T-helper 2 cell treated with Interferon-gamma antibody and Interleukin-4, amounts not matched to agents 5 μg/mL and 100 μg/mL, for 36 hours (primary cell): ENCODE data around the gene B4GALT1.

Source experiments
- DNase-seq: peaks from one replicate; pipeline ENCODE4 v3.0.0; 2021; ENCODE audit warnings: low spot score
- H3K27ac Mint-ChIP-seq: one replicate; pipeline ENCODE4 v1.8.0; 2021; ENCODE audit warnings: mild to moderate bottlenecking, mixed read lengths
- H3K27me3 Mint-ChIP-seq: one replicate; pipeline ENCODE4 v1.8.0; 2021; ENCODE audit warnings: low read depth, mixed read lengths
- H3K36me3 Mint-ChIP-seq: one replicate; pipeline ENCODE4 v1.8.0; 2021; ENCODE audit warnings: low read depth, mixed read lengths
- H3K4me1 Mint-ChIP-seq: one replicate; pipeline ENCODE4 v1.8.0; 2021; ENCODE audit warnings: low read depth, mixed read lengths
- H3K4me3 Mint-ChIP-seq: one replicate; pipeline ENCODE4 v1.8.0; 2022; ENCODE audit warnings: mild to moderate bottlenecking, moderate library complexity, mixed read lengths
- H3K9me3 Mint-ChIP-seq: one replicate; pipeline ENCODE4 v1.8.0; 2021; ENCODE audit warnings: mixed read lengths

The B4GALT1 gene

DNA sequence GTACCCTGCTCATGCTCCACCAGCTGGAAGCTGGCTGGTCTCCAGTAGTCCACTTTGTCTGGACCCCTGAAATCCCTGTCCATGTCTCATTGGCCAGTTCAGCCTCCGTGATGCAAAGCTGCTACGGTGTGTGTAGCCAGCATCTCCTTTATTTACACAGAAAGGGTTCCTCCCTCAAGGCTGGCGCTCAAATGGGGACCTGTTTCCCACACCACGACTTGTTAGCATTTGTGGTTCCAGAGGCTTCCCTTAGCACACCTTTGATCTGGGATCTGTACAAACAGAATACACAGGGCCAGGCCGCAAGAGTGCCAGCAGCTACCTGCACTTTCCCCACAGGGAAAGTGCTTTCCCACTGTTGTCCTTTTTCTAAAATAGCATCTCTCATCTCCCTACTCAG is 85.0 kb downstream of the B4GALT1 start:
- DNase-seq, result no peak
- Mint-ChIP-seq H3K27ac (peak overlapping the region; percentile 85), H3K4me1 (peaks cover 32% of the 10 kb centered on the region), H3K27me3 (no peaks in the 10 kb centered on the region), H3K36me3 (no peaks in the 10 kb centered on the region), H3K4me3 (peak overlapping the region; percentile 66), H3K9me3 (no peaks in the 10 kb centered on the region)

DNA sequence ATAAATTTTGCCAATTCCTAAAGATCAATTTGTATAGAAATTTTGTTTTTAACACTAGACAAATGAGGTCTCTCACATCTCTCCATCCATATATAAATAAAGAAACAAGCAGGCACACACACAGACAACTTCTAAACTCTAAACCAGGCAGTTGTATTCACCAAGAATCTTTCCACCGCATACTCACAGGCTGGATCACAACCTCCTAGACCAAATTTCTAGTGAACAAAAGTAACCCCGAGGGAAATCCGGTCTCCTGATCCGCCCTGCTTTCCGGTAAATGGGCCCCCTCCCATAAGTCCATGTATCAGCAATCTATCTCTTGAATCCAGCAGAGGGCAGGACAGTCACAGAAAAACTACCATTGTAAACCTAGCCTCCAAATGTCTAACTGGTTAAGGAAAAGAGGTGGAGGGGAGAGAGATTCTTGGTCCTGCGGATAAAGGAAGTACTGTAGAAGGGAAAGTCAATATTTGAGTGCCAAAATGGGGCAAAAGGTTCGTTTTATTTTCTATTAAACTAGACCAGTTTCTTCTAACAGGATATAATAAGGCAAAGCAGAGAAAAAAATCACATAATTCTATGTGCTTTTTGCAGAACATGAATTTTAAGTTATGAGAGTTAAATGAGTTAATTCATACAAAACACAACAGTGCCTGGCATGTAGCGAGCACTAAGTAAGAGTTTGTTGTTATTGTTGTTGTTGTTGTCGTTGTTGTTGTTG is 85.8 kb downstream of the B4GALT1 start:
- Mint-ChIP-seq H3K27me3 (no peaks in the 10 kb centered on the region), H3K36me3 (peaks cover 3% of the 10 kb centered on the region), H3K4me3 (no peak overlapping the region), H3K9me3 (no peaks in the 10 kb centered on the region), H3K4me1 (peaks cover 32% of the 10 kb centered on the region), H3K27ac (no peak overlapping the region)
- peak; percentile 76 for DNase-seq

DNA sequence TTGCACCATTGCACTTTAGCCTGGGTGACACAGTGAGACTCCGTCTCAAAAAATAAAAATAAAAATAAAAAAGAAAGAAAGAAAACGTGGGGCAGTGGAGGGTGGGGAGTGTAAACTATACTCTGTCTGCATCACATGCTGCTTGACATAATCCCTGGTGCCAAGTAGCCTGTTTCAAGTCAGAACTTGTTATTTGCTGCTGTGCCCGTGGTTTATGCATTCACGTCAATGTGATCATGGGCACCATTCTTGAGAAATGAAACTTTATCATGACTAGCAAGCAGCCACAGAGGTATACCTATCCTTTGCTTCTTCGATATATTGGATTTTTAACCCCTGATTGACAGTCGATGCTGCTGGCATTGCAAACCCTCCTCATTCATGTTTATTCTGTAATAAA is 86.6 kb downstream of the B4GALT1 start:
- no peaks in the 10 kb centered on the region for H3K27me3 Mint-ChIP-seq
- peaks cover 34% of the 10 kb centered on the region for H3K4me1 Mint-ChIP-seq
- H3K36me3 Mint-ChIP-seq, result peaks cover 3% of the 10 kb centered on the region
- no peak overlapping the region for H3K4me3 Mint-ChIP-seq
- no peak overlapping the region for H3K27ac Mint-ChIP-seq
- peak; percentile 26 for DNase-seq
- H3K9me3 Mint-ChIP-seq, result no peaks in the 10 kb centered on the region

DNA sequence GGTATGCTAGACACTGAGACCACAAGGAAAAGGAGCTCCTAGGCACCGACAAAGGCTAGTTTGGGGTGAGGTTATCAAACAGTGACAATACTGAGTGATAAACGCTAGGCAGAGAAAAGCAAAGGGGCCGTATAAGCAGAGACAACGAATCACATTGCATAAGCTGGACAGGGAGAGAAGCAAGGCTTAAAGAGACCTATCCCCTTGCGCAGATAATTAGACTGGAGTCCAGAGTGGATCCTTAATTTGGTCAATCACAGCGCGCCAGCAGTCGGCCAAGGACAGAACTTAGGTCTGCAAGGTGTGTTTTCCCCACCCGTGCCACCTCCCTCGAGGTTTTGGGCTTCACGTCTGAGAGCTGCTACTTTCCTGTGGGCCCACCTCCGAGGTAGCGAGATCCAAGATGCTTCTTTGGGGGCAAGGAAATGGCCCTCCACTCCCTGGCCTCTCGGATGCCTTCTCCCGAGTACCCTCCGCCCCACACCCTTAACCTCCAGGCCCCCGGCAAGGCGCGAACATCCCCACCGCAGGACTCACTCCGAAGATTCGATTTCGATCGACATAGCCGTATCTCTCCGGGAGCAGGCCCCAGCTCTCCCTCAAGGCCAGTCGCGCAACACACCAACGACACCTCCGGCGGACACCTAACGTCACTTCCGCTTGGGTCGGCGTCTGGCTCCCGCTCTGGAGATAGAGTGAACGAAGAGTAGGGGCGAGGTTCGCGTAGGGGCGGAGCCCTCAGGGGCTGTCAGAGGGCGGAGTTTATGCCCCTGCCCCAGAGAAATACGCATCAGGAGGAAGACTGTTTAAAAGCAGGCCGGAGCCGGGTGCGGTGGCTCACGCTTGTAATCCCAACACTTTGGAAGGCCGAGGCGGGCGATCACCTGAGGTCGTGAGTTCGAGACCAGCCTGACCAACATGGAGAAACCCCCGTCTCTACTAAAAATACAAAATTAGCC is 90.8 kb downstream of the B4GALT1 start, which contains the start of gene SMU1:
SMU1 (minus strand) TSS at position 629 of the 959 bp plus-strand sequence; CDS start at position 563, 66 bp downstream.
- Mint-ChIP-seq H3K4me1 (peaks cover 19% of the 10 kb centered on the region), H3K9me3 (no peaks in the 10 kb centered on the region), H3K27ac (peak within 1 kb of the TSS; percentile 100), H3K36me3 (peaks cover 27% of the 10 kb centered on the region), H3K4me3 (peak within 1 kb of the TSS; percentile 99), H3K27me3 (no peaks in the 10 kb centered on the region)
- DNase-seq, result peak; percentile 96

DNA sequence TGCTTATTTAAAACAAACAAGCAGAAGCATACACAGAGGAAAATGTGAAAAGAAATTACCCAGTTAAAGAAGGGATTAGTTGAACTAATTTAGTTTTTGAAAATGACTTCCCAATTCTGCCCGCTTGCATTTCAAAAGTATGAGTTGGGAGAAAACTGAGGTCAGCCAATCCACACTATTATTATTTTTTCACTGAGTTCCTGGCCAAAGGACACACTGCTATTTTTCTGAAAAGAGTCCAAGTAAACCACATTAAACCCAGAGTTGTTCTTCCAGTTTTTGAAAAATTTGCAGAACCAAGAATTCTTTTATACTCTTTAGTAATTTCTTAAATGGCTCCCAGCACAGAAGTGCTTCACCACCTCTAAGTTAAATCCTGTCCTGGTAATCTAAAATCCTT is 98.1 kb downstream of the B4GALT1 start:
- no peak for DNase-seq
- Mint-ChIP-seq H3K27ac (no peak overlapping the region), H3K27me3 (no peaks in the 10 kb centered on the region), H3K36me3 (peaks cover 52% of the 10 kb centered on the region), H3K9me3 (no peaks in the 10 kb centered on the region), H3K4me3 (no peak overlapping the region), H3K4me1 (peaks cover 12% of the 10 kb centered on the region)

DNA sequence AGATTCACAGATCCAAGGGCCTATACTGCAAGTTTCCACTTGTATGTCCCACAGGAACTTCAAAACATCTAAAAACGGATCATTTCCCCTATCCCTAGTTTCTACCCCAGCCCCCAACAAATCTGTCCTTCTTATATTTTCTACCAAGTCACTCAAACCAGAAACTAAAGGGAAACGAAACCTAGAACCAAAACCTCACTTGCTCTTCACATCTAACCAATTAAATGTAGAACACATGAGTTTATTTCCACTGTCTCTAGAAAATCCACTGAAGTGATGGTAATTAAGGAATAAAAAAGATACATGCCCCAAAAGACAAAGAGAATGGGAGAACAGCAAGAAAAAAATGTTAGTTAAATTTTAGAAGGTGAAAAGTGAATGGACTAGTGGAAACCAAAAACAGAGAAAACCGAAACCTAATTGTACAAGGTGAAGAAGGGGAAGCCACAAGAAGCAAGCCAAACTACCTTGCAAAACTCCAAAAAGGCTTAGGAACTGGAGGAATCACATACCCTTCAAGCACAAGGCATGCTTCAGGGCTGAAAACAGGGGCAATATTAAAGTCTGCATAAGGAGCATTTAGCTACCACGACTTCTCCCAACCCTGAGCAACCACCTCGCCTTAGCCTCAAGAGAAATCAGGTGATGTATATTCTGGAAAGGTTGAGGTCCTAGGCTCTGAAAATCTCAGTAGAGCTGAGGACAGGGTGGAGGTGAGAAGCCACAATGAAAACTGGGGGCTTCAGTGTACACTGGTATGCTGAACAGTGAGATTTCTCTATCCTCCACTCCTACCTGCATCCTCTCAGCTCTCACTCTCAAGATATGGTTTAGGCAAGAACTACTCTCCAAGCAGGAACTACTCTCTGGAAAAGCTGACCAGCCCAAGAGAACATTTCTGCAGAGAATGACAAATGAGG is 101.7 kb downstream of the B4GALT1 start:
- no peaks in the 10 kb centered on the region for H3K27me3 Mint-ChIP-seq
- no peak for DNase-seq
- H3K36me3 Mint-ChIP-seq, result peaks cover 40% of the 10 kb centered on the region
- no peak overlapping the region for H3K4me3 Mint-ChIP-seq
- no peaks in the 10 kb centered on the region for H3K9me3 Mint-ChIP-seq
- peaks cover 6% of the 10 kb centered on the region for H3K4me1 Mint-ChIP-seq
- peak overlapping the region; percentile 4 for H3K27ac Mint-ChIP-seq
